Neural cell (in vitro differentiated cells): ENCODE results near the gene PARD6G. TPM values are rescaled to one million over a fixed set of nuclear protein-coding genes. Genes with fewer than 3 reads are reported as not detected.

Experiments used
- H2AFZ ChIP-seq: fragments of 200-600, 300-800 bp; sonication (generic), shearing (Covaris generic); 2 replicates; pipeline ENCODE4 v1.6.0; 2014; ENCODE audit warnings: low read depth, mild to moderate bottlenecking, antibody characterized with exemption, low read length, moderate library complexity
- H3F3A ChIP-seq: fragments of 200-600 bp; shearing (Covaris generic); 2 replicates; pipeline ENCODE4 v1.6.1; 2016; ENCODE audit warnings: mild to moderate bottlenecking, moderate library complexity, mixed read lengths, antibody characterized with exemption, low read length; ENCODE audit not compliant: insufficient read depth, poor library complexity, severe bottlenecking
- H3K27ac ChIP-seq: fragments of 200-600, 300-800 bp; sonication (generic), shearing (Covaris generic); 2 replicates; pipeline ENCODE4 v1.5.1; 2014; ENCODE audit warnings: mild to moderate bottlenecking, low read length, moderate library complexity
- H3K27me3 ChIP-seq: fragments of 300-800, 200-600 bp; sonication (generic), shearing (Covaris generic); 2 replicates; pipeline ENCODE4 v1.6.0; 2014; ENCODE audit warnings: mild to moderate bottlenecking, low read depth, low read length, moderate library complexity; ENCODE audit not compliant: insufficient read depth
- H3K36me3 ChIP-seq: fragments of 300-800, 200-600 bp; sonication (generic), shearing (Covaris generic); 2 replicates; pipeline ENCODE4 v1.5.1; 2014; ENCODE audit warnings: mild to moderate bottlenecking, antibody characterized with exemption, low read length, moderate library complexity; ENCODE audit not compliant: insufficient read depth
- H3K4me2 ChIP-seq: fragments of 300-800, 200-600 bp; sonication (generic), shearing (Covaris generic); 2 replicates; pipeline ENCODE4 v1.6.0; 2014; ENCODE audit warnings: mild to moderate bottlenecking, low read length
- H3K4me3 ChIP-seq: fragments of 300-800, 200-600 bp; sonication (generic), shearing (Covaris generic); 2 replicates; pipeline ENCODE4 v1.5.1; 2014; ENCODE audit warnings: mild to moderate bottlenecking, low read length, moderate library complexity
- H3K79me2 ChIP-seq: fragments of 200-600 bp; shearing (Covaris generic); replicated peaks from 2 replicates; pipeline ENCODE4 v1.6.0; 2014; ENCODE audit warnings: mild to moderate bottlenecking, low read length, moderate library complexity; ENCODE audit not compliant: insufficient read depth
- H3K9ac ChIP-seq: fragments of 300-800, 200-600 bp; sonication (generic), shearing (Covaris generic); 2 replicates; pipeline ENCODE4 v1.6.1; 2016; ENCODE audit warnings: mild to moderate bottlenecking, low read length, mixed read lengths
- H3K9me2 ChIP-seq: fragments of 200-600 bp; shearing (Covaris generic); 2 replicates; pipeline ENCODE4 v1.6.1; 2016; ENCODE audit warnings: mild to moderate bottlenecking, low read length, mixed read lengths; ENCODE audit not compliant: insufficient read depth
- H3K9me3 ChIP-seq: fragments of 200-600, 300-800 bp; sonication (generic), shearing (Covaris generic); 2 replicates; pipeline ENCODE4 v1.6.1; 2016; ENCODE audit warnings: mild to moderate bottlenecking, mixed run types, low read length, moderate library complexity, mixed read lengths
- H4K20me1 ChIP-seq: fragments of 200-600 bp; shearing (Covaris generic); 2 replicates; pipeline ENCODE4 v1.6.1; 2016; ENCODE audit warnings: mild to moderate bottlenecking, mixed run types; ENCODE audit not compliant: insufficient read depth
- EP300 ChIP-seq: fragments of 450-650 bp; conservative IDR thresholded peaks from 2 replicates; pipeline ENCODE4 v1.6.1; 2014; ENCODE audit warnings: antibody characterized with exemption, mild to moderate bottlenecking, moderate library complexity; ENCODE audit not compliant: poor library complexity, severe bottlenecking
- EZH2 ChIP-seq: fragments of 200-600, 300-800 bp; shearing (Covaris generic), sonication (generic); IDR thresholded peaks from 2 replicates; pipeline ENCODE4 v1.6.1; 2014; ENCODE audit warnings: antibody characterized with exemption, low read length, borderline replicate concordance, mild to moderate bottlenecking; ENCODE audit not compliant: insufficient read depth, poor library complexity, severe bottlenecking
- MXI1 ChIP-seq: fragments of 450-650 bp; conservative IDR thresholded peaks from 2 replicates; pipeline ENCODE4 v1.6.1; 2014; ENCODE audit warnings: antibody characterized with exemption, mild to moderate bottlenecking; ENCODE audit not compliant: poor library complexity, severe bottlenecking
- POLR2AphosphoS5 ChIP-seq: IDR thresholded peaks from 2 replicates; pipeline ENCODE4 v1.6.1; 2012
- RAD21 ChIP-seq: fragments of 450-650 bp; conservative IDR thresholded peaks from 2 replicates; pipeline ENCODE4 v1.6.1; 2014; ENCODE audit warnings: antibody characterized with exemption, mild to moderate bottlenecking, moderate library complexity
- SMC3 ChIP-seq: fragments of 450-650 bp; conservative IDR thresholded peaks from 2 replicates; pipeline ENCODE4 v1.6.1; 2014; ENCODE audit warnings: antibody characterized with exemption, mild to moderate bottlenecking, moderate library complexity; ENCODE audit not compliant: poor library complexity
- TAF1 ChIP-seq: IDR thresholded peaks from 2 replicates; pipeline ENCODE4 v1.6.1; 2012; ENCODE audit warnings: low read depth
- polyA plus RNA-seq: library from polyadenylated mRNA; depleted of rRNA; stranded (reverse); fragments of >200 nt; gene quantifications from 2 replicates; pipeline ENCODE4 v1.2.3, GENCODE V29; 2014
- TF ChIP-seq, protein P1 (sequence below): fragments of 450-650 bp; IDR thresholded peaks from 2 replicates; pipeline ENCODE4 v1.5.1; 2014; ENCODE audit warnings: antibody characterized with exemption, mild to moderate bottlenecking, moderate library complexity; ENCODE audit not compliant: poor library complexity, severe bottlenecking
- TF ChIP-seq, protein P2 (sequence below): IDR thresholded peaks from 2 replicates; pipeline ENCODE4 v1.6.1; 2012; ENCODE audit warnings: borderline replicate concordance

The PARD6G gene
- polyA plus RNA-seq, 1 donor from 2014 or later = 9.3 TPM

DNA sequence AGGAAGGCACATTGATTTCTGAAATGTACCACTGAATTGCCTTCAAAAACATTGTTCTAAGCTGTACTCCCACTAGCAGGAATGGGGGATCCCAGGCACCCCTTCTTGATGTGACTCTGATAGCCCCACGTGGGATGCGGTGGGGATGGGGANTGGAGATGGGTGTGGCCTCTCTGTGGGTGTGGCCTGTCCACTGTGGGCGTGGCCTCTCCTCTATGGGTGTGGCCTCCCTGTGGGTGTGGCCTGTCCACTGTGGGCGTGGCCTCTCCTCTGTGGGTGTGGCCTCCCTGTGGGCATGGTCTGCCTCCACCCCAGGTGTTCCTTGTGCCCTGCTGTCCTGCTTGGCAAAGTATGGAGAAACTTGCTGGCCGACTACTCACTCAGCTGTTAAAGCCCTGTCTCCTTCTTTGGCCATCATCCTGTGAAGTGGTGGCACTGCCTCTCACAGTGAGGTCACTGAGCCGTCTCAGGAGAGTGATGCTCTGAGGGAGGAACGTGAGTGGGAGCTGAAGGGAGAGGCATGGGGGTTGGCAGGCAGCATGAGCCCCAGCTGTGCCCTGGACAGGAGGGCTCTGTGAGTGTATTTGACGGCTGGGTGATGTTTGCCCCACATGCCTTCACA, 6.7 kb upstream of the PARD6G start:
- Histone ChIP-seq H3K79me2 (no peaks in the 10 kb centered on the region), H3K27me3 (no peaks in the 10 kb centered on the region), H3K9ac (no peak overlapping the region), H3K4me2 (no peak overlapping the region), H4K20me1 (no peaks in the 10 kb centered on the region), H3K9me2 (no peaks in the 10 kb centered on the region), H2AFZ (no peak overlapping the region), H3K9me3 (peaks cover 3% of the 10 kb centered on the region), H3F3A (no peaks in the 10 kb centered on the region), H3K4me3 (no peak overlapping the region), H3K36me3 (no peaks in the 10 kb centered on the region), H3K27ac (no peak overlapping the region)
- TF ChIP-seq POLR2AphosphoS5 (no peak), RAD21 (no peak), MXI1 (no peak), EZH2 (no peak), TAF1 (no peak)
- TF ChIP-seq, protein P1, sequence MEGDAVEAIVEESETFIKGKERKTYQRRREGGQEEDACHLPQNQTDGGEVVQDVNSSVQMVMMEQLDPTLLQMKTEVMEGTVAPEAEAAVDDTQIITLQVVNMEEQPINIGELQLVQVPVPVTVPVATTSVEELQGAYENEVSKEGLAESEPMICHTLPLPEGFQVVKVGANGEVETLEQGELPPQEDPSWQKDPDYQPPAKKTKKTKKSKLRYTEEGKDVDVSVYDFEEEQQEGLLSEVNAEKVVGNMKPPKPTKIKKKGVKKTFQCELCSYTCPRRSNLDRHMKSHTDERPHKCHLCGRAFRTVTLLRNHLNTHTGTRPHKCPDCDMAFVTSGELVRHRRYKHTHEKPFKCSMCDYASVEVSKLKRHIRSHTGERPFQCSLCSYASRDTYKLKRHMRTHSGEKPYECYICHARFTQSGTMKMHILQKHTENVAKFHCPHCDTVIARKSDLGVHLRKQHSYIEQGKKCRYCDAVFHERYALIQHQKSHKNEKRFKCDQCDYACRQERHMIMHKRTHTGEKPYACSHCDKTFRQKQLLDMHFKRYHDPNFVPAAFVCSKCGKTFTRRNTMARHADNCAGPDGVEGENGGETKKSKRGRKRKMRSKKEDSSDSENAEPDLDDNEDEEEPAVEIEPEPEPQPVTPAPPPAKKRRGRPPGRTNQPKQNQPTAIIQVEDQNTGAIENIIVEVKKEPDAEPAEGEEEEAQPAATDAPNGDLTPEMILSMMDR = no peak

GRCh38 chr18:80253236-80253635, 5.9 kb upstream of the PARD6G start:
- Histone ChIP-seq H3K27ac (no peak overlapping the region), H3K9me3 (peaks cover 3% of the 10 kb centered on the region), H3K36me3 (no peaks in the 10 kb centered on the region), H3F3A (no peaks in the 10 kb centered on the region), H3K79me2 (no peaks in the 10 kb centered on the region), H3K4me3 (no peak overlapping the region), H3K9me2 (no peaks in the 10 kb centered on the region), H4K20me1 (no peaks in the 10 kb centered on the region), H3K4me2 (no peak overlapping the region), H2AFZ (no peak overlapping the region), H3K9ac (no peak overlapping the region), H3K27me3 (no peaks in the 10 kb centered on the region)
- no peak for TF ChIP-seq POLR2AphosphoS5
- TF ChIP-seq EZH2 = no peak
- TF ChIP-seq, protein P1 = no peak
- no peak for TF ChIP-seq RAD21

DNA sequence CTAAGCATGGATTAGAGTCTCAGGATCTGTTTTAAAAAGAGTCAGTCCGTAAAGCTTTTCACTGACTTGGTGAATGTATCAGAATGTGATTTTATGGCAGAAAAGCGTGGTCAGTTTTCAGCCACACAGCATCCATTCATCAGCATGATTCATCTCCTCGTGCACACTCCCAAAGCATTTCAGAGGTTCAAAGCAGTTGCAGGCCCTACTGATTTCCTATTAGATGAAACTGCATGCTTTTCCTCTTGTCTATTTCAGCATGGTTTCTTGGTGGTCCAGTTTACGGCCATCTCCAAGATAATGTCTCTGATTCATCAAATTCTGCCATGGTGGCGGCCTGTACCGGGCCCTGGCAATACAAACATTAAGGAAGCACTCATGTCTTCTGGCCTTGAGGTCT, 4.8 kb upstream of the PARD6G start:
- H3K9me2 ChIP-seq = no peaks in the 10 kb centered on the region
- no peaks in the 10 kb centered on the region for H3K79me2 ChIP-seq
- no peak overlapping the region for H2AFZ ChIP-seq
- H3K27me3 ChIP-seq = no peaks in the 10 kb centered on the region
- H3K27ac ChIP-seq = no peak overlapping the region
- no peaks in the 10 kb centered on the region for H4K20me1 ChIP-seq
- no peaks in the 10 kb centered on the region for H3F3A ChIP-seq
- H3K4me3 ChIP-seq = no peak overlapping the region
- H3K4me2 ChIP-seq = no peak overlapping the region
- H3K9ac ChIP-seq = no peak overlapping the region
- TF ChIP-seq, protein P2, sequence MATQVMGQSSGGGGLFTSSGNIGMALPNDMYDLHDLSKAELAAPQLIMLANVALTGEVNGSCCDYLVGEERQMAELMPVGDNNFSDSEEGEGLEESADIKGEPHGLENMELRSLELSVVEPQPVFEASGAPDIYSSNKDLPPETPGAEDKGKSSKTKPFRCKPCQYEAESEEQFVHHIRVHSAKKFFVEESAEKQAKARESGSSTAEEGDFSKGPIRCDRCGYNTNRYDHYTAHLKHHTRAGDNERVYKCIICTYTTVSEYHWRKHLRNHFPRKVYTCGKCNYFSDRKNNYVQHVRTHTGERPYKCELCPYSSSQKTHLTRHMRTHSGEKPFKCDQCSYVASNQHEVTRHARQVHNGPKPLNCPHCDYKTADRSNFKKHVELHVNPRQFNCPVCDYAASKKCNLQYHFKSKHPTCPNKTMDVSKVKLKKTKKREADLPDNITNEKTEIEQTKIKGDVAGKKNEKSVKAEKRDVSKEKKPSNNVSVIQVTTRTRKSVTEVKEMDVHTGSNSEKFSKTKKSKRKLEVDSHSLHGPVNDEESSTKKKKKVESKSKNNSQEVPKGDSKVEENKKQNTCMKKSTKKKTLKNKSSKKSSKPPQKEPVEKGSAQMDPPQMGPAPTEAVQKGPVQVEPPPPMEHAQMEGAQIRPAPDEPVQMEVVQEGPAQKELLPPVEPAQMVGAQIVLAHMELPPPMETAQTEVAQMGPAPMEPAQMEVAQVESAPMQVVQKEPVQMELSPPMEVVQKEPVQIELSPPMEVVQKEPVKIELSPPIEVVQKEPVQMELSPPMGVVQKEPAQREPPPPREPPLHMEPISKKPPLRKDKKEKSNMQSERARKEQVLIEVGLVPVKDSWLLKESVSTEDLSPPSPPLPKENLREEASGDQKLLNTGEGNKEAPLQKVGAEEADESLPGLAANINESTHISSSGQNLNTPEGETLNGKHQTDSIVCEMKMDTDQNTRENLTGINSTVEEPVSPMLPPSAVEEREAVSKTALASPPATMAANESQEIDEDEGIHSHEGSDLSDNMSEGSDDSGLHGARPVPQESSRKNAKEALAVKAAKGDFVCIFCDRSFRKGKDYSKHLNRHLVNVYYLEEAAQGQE = no peak
- TF ChIP-seq RAD21 (no peak), TAF1 (no peak), SMC3 (no peak), MXI1 (no peak), EZH2 (no peak), EP300 (no peak), POLR2AphosphoS5 (no peak)
- TF ChIP-seq, protein P1 = no peak
- no peaks in the 10 kb centered on the region for H3K36me3 ChIP-seq
- H3K9me3 ChIP-seq = peaks cover 3% of the 10 kb centered on the region
